GM15510 (cell line): ENCODE results near the gene FAM117B.

Experiments used
- POLR2A ChIP-seq: IDR thresholded peaks from 3 replicates; pipeline ENCODE4 v1.6.1; 2011; ENCODE audit warnings: borderline replicate concordance; ENCODE audit not compliant: insufficient read length; ENCODE audit errors: extremely low read depth

FAM117B gene

DNA sequence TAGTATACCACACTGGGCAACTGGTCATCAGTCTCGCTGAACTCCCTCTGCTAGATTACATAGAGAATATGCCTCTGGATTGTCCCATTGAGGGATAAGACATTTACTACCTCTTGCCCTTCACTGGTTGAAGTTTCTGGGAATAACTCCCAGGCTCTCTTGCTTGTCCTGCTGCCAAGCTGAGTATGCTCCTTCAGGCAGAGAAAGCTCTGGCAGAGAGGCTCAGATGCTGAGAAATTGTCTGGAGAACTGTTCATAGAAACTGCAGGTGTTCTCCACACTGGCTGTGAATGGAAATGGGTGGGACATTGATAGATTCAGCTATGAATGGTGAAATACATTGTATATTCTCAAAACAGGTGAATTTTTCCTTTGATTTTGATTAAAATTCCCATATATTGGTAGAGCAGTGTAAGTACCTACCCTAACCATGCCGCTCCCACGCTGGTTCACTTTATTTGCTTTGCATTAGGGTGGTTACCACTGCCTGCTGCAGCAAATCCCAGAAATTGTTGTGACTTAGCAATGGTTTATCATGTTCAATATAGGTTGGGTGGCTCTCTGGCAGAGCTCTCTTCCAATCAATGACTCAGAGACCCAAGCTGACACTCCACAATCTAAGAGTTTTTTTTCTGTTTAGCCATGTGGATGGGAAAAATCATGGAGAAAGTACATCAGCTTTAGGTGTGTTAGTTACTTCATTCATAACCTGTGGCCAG is 36.7 kb downstream of the FAM117B start:
- no peak for TF ChIP-seq POLR2A

DNA sequence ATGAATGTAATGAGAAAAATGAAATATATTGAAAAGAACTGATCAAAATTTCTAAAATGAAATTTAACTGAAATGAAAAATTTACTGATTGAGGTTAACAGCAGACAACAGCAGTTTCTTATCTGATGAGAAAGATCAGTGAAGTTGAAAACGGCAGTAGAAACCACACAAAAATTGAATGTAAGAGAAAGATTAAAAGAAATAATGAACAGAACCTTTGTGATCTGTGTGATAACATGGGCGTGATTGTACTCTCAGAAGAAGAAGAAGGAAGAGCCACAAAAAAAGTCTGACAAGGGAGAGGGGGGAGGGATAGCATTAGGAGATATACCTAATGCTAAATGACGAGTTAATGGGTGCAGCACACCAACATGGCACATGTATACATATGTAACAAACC is 45.2 kb downstream of the FAM117B start:
- TF ChIP-seq POLR2A = no peak

DNA sequence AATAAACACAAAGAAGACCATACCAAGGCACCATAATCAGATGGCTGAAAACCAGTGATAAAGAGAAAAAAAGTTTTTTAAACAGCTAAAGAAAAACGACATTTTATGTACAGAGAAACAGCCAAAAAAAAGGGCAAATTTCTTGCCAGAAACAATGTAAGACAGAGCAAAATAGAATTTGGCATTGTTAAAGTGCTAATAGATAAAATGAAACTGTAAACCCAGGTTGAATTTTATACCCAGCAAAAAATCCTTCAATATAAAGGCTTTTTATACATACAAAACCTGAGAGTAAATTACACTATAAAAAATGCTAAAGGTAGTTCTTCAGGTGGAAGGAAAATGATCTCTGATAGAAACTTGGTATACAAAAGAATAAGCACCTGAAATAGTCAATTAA is 45.7 kb downstream of the FAM117B start:
- no peak for TF ChIP-seq POLR2A

- TF ChIP-seq POLR2A = no peak
Measured at GRCh38 chr2:202681688-202682205, 47.0 kb downstream of the FAM117B start.

GRCh38 chr2:202682274-202682673 is 47.5 kb downstream of the FAM117B start:
- no peak for TF ChIP-seq POLR2A

DNA sequence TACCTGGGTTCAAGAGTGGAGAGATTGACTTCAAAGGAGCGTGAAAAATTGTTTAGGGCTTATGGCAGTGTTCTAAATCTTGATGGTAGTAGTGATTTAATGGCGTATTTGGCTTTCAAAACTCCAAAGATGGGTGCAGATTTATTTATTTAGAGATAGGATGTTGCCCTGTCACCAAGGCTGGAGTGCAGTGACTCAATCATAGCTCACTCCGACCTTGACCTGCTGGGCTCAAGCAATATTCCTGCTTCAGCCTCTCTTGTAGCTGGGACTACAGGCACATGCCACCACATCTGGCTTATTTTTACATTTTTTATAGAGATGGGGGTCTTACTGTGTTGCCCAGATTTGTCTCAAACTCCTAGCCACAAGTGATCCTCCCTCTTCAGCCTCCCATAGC is 52.5 kb downstream of the FAM117B start:
- TF ChIP-seq POLR2A = no peak

DNA sequence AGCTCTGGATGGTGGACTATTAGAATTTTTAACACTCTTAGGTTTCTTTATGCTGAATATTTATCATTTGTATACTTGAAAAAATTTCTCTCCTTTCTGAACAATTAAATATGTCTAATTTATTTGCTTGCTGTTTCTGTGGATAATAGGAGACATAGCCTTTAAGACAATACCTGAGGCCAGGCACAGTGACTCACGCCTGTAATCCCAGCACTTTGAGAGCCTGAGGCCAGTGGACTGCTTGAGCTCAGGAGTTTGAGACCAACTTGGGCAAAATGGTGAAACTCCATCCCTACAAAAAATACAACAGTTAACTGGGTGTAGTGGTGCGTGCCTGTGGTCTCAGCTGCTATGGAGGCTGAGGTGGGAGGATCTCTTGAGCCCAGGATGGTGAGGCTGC is 54.7 kb downstream of the FAM117B start:
- TF ChIP-seq POLR2A = no peak

GRCh38 chr2:202689898-202690297 is 55.1 kb downstream of the FAM117B start:
- TF ChIP-seq POLR2A = no peak

- TF ChIP-seq POLR2A = no peak
Measured at GRCh38 chr2:202690321-202690900, 55.6 kb downstream of the FAM117B start.

DNA sequence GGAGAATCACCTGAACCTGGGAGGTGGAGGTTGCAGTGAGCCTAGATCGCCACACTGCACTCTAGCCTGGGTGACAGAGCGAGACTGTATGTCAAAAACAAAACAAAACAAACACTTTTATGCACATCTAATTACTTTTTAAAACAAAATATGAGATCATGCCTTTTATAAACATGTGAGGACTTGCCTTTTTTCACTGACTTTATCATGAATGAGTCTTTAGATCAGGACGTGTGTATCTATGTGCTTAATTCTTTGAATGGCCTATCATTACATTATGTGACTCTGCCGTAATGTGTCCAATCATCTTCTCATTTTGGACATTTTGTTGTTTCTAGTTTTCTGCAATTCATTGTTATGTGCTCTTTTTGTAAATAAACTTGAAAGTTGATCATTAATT is 58.7 kb downstream of the FAM117B start:
- TF ChIP-seq POLR2A = no peak

- TF ChIP-seq POLR2A = no peak
Measured at GRCh38 chr2:202695166-202695565, 60.4 kb downstream of the FAM117B start.

DNA sequence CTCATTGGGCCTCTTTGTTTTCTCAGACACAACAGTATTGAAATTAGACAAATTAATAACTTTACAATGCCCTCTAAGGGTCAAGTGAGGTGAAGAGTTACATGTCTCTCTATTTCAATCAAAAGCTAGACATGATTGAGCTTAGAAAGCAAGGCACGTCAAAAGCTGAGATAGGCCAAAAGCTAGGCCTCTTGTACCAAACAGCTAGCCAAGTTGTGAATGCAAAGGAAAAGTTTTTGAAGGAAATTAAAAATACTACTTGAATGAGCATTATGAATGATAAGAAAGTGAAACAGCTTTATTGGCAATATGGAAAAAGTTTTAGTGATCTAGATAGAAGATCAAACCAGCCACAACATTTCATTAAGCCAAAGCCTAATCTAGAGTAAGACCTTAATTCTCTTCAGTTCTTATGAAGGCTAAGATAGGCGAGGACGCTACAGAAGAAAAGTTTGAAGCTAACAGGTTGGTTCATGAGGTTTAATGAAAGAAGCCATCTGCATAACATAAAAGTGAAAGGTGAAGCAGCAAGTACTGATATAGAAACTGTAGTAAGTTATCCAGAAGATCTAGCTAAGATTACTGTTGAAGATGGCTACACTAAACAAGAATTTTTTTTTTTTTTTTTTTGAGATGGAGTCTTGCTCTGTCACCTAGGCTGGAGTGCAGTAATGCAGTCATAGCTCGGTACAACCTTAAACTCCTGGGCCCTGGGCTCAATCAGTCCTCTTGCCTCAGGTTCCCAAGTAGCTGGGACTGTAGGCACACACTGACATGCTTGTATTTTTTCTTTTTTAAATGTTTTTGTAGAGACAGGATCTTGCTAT is 65.5 kb downstream of the FAM117B start:
- no peak for TF ChIP-seq POLR2A

DNA sequence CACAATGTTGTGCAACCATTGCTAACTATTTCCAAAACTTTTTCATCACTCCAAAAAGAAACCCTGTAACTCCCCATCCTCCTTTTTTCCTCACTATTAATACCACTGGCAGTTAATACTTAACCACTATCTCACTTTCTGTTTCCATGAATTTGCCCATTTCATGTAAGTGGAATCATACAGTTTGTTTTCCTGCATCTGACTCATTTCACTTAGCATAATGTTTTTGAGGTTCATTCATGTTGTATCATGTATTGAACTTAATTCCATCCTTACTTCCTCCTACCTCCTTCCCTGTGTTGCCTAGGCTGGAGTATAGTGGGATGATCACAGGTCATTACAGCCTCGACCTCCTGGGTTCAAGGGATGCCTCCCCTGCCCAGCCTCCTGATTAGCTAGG is 68.3 kb downstream of the FAM117B start:
- no peak for TF ChIP-seq POLR2A

DNA sequence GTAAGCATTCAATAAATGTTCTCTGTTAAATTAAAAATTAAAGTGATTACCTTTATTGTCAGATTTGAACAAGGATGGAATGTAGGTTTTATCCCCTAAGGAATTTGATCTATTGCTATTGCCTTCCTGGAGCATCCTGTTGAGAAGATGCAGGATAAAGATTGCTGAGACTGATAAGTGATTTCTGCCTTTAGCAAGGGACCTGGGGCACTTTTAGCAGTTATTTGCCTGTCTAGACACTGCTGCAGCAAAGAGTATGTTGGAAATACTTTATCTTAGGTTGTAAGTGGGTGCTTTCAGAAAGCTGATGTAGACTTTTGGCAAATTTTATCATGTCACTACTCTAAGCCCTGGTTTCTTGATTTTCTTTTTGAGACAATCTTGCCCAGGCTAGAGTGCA is 69.5 kb downstream of the FAM117B start:
- no peak for TF ChIP-seq POLR2A

GRCh38 chr2:202705446-202706020 is 70.8 kb downstream of the FAM117B start:
- TF ChIP-seq POLR2A = no peak

DNA sequence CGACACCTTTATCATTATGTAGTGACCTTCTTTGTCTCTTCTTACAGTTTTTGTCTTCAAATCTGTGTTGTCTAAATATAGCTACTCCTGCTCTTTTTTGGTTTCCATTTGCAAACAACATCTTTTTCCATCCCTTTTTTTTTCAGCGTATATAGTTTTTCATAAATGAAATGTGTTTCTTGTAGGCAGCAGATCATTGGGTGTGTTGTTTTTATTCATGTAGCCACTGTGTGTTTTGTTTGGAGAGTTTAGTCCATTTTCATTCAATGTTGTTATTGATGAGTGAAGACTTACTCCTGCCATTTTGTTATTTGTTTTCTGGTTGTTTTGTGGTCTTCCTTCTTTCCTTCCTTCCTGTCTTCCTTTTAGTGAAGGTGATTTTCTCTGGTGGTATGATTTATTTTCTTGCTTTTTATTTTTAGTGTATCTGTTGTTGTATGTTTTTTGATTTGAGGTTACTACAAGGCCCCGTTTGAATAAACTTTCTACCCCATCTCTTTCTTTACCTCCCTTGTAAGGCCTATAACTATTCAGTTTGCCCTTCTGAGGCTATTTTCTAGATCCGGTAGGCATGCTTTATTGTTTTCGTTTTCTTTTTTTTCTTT is 81.4 kb downstream of the FAM117B start:
- no peak for TF ChIP-seq POLR2A
